Spinal cord (tissue), 10 donors: ENCODE measurements around the gene CDC42EP5. TPM values are rescaled to one million over a fixed set of nuclear protein-coding genes. Genes with fewer than 3 reads are reported as not detected.
"Not testable (repeated sequence)": the region's sequence is repeated elsewhere in the genome, so short reads cannot be mapped to it uniquely, and the experiment has no call there.

ENCODE experiments used
- DNase-seq, 6 donors: peaks; one replicate each; pipeline versions ENCODE4 v3.0.0 to v3.0.0-alpha.2; 2013 to 2015; ENCODE audit warnings: low spot score in 6 of 6, low read depth in 4 of 6
- H3K27ac ChIP-seq: one replicate; pipeline ENCODE4 v1.5.1; 2013; ENCODE audit warnings: low read depth, low read length, control low read depth
- H3K27me3 ChIP-seq: one replicate; pipeline ENCODE4 v1.6.1; 2013; ENCODE audit warnings: low read length; ENCODE audit not compliant: control insufficient read depth, insufficient read depth
- H3K36me3 ChIP-seq: one replicate; pipeline ENCODE4 v1.6.1; 2013; ENCODE audit warnings: low read length; ENCODE audit not compliant: control insufficient read depth, insufficient read depth
- H3K4me1 ChIP-seq: one replicate; pipeline ENCODE4 v1.6.1; 2013; ENCODE audit warnings: low read length; ENCODE audit not compliant: control insufficient read depth, insufficient read depth
- H3K4me3 ChIP-seq: one replicate; pipeline ENCODE4 v1.5.1; 2013; ENCODE audit warnings: low read depth, low read length, control low read depth
- H3K9me3 ChIP-seq: one replicate; pipeline ENCODE4 v1.6.1; 2013; ENCODE audit warnings: low read length; ENCODE audit not compliant: control insufficient read depth, insufficient read depth
- WGBS: methylation state at CpG from one replicate; pipeline ENCODE4 v1.1.5; 2013; ENCODE audit warnings: missing lambda C conversion rate; ENCODE audit not compliant: insufficient coverage; 5-methylcytosine and 5-hydroxymethylcytosine counted together
- polyA plus RNA-seq, 2 donors: library from polyadenylated mRNA; unstranded; fragments of 120-200 nt; gene quantifications; one replicate each; pipeline ENCODE4 v1.2.1, GENCODE V29; 2013; ENCODE audit not compliant: insufficient read length in 2 of 2
- total RNA-seq, 2 donors: library from RNA; depleted of rRNA in 1 of 2; stranded (reverse); fragments of 120-200 nt in 1 of 2; fragments of >200 nt in 1 of 2; gene quantifications; one replicate each; pipeline versions ENCODE4 v1.2.3 to v1.2.4, GENCODE V29; 2013 to 2014
- donor health status: healthy.

CDC42EP5 gene
- total and polyA plus RNA-seq, 4 donors = 6.5 to 42.5 (median 17.5) TPM

DNA sequence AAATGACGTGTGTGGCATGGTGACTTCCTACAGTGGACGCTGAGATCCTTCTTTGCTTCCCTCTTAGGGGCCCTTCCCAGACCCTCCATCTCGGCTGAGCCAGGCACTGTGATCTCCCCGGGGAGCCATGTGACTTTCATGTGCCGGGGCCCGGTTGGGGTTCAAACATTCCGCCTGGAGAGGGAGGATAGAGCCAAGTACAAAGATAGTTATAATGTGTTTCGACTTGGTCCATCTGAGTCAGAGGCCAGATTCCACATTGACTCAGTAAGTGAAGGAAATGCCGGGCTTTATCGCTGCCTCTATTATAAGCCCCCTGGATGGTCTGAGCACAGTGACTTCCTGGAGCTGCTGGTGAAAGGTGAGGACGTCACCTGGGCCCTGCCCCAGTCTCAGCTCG, 34.7 kb upstream of the CDC42EP5 start:
- WGBS = 78% methylated on average over 8 of the region's 12 CpGs
- no peak for DNase-seq
- H3K27me3 ChIP-seq = no peaks in the 10 kb centered on the region
- H3K4me1 ChIP-seq = no peaks in the 10 kb centered on the region
- H3K4me3 ChIP-seq = no peak overlapping the region
- H3K36me3 ChIP-seq = no peaks in the 10 kb centered on the region
- no peak overlapping the region for H3K27ac ChIP-seq
- H3K9me3 ChIP-seq = no peaks in the 10 kb centered on the region

DNA sequence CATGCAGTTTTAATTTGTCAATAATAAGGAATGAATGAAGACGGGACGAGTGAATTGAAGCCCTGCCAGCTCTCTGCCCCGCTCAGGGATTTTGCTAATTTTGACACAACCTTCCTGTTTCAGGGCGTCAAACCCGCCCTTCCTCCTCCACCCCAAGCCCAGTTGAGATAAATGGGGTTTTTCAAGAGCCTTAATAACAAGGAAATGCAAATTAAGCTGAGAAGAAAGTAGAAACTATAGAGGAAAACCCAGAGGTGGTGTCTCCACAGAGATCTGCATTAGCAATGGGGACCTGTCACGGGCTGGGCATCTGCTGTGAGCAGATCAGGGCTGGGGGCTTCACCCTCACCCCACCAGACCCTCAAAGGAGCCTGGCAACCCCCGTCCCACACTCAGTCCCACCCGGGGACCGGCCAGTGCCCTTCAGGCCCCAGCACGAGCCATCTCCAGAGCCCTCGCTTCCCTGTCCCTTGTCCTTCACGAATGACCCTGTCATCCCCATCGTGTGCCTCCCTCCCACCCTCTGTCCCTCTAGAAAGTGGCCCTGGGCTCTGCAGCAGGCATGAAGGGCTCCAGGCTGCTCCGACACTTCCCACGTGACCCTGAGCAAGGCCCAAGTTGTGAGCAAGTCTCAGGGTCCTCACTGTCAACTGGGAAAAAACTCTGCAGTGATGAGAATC, 34.1 kb upstream of the CDC42EP5 start:
- not testable (repeated sequence) for DNase-seq, H3K27me3 ChIP-seq, H3K36me3 ChIP-seq, H3K4me3 ChIP-seq, H3K27ac ChIP-seq, H3K4me1 ChIP-seq, H3K9me3 ChIP-seq
- 68% methylated on average over 4 of the region's 15 CpGs for WGBS

DNA sequence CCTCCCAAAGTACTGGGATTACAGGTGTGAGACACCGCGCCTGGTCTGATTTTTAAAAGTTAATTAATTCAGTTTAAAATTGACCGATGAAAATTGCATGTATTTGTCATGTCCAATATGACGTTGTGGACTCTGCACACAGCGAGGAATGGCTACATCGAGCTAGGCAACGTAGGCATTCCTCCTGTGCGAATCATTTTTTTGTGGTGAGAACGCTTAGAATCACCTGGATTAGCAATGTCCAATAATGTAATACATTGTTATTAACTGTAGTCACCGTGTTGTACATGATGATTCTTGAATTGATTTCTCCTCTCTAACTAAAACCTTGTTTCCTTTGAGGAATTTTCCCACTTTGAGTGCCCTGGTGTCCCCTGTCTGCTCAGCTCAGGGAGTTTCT, 33.0 kb upstream of the CDC42EP5 start:
- no peaks in the 10 kb centered on the region for H3K4me1 ChIP-seq
- no peak for DNase-seq
- H3K9me3 ChIP-seq = no peaks in the 10 kb centered on the region
- H3K4me3 ChIP-seq = no peak overlapping the region
- no peaks in the 10 kb centered on the region for H3K36me3 ChIP-seq
- H3K27ac ChIP-seq = no peak overlapping the region
- no peaks in the 10 kb centered on the region for H3K27me3 ChIP-seq
- 74% methylated on average over 7 of the region's 10 CpGs for WGBS

DNA sequence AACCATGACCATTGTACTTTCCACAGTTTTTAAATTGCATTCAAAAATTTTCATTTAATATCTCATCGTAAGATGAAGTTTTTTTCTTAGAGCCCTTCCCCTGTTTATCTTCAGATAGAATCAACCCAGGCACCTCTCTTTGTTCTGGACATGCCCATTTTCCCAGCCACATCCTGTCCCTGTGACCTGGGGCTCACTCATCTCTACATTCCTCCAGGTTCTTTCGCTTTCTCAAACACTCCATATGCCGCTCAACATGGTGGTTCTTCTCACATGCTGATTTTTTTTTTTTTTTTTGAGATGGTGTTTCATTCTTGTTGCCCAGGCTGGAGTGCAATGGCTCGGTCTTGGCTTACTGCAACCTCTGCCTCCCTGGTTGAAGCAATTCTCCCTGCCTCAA, 32.4 kb upstream of the CDC42EP5 start:
- H3K9me3 ChIP-seq, H3K4me1 ChIP-seq, H3K27me3 ChIP-seq, H3K36me3 ChIP-seq, H3K27ac ChIP-seq, DNase-seq, H3K4me3 ChIP-seq: not testable (repeated sequence)
- 100% methylated on average over 1 of the region's 4 CpGs for WGBS

DNA sequence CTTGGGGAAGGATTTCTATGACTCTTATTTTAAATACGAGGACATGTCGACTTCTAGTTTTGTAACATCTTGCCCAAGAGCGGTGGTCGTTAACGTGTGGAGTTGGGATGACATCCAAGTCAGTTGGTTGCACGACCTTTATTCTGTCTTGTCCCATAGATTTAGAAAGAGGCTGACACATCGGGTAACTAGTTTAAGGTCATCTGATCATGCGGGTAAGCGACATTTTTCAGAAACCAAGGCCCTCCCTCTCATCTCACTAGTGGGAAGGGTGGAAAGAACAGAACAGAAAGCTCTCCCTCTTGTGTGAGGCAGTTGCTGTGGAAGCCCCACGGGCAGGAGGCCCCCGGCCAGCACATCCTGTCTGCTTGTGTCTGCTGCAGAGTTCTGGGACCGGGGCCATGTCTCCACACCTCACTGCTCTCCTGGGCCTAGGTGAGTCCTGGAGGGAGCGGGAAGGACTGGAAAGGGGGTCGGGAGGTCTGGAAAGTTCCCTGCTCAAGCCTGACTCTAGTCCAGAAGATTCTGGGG, 29.5 kb upstream of the CDC42EP5 start, which contains the start of gene LAIR2:
Gene LAIR2 (plus strand): TSS at position 314 of the 531 bp plus-strand sequence. CDS start 88 bp downstream, at position 402.
- Histone ChIP-seq H3K4me1 (no peaks in the 10 kb centered on the region), H3K27me3 (no peaks in the 10 kb centered on the region), H3K9me3 (no peaks in the 10 kb centered on the region), H3K4me3 (no peak within 1 kb of the TSS), H3K36me3 (no peaks in the 10 kb centered on the region), H3K27ac (no peak within 1 kb of the TSS)
- no peak for DNase-seq
- WGBS = 62% methylated on average over 7 of the region's 14 CpGs

DNA sequence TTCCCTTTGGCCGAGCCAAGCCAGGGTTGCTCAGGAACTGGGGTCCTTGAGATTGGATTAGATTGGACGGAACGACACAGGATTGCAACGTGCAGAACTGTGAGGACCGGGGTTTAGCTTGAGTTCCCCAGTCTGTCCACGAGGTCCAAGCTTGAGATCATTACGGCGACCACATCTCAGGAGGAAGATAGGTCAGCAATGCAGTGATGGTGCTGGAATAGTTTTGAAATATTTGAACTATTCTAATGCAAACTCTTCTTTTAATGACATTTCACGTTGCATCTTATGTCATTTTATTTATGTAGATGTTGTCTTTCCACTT, 25.3 kb upstream of the CDC42EP5 start:
- not testable (repeated sequence) for H3K4me3 ChIP-seq, H3K27me3 ChIP-seq, H3K27ac ChIP-seq, DNase-seq, H3K4me1 ChIP-seq, H3K9me3 ChIP-seq, H3K36me3 ChIP-seq
- WGBS = 82% methylated on average over 5 of the region's 9 CpGs

DNA sequence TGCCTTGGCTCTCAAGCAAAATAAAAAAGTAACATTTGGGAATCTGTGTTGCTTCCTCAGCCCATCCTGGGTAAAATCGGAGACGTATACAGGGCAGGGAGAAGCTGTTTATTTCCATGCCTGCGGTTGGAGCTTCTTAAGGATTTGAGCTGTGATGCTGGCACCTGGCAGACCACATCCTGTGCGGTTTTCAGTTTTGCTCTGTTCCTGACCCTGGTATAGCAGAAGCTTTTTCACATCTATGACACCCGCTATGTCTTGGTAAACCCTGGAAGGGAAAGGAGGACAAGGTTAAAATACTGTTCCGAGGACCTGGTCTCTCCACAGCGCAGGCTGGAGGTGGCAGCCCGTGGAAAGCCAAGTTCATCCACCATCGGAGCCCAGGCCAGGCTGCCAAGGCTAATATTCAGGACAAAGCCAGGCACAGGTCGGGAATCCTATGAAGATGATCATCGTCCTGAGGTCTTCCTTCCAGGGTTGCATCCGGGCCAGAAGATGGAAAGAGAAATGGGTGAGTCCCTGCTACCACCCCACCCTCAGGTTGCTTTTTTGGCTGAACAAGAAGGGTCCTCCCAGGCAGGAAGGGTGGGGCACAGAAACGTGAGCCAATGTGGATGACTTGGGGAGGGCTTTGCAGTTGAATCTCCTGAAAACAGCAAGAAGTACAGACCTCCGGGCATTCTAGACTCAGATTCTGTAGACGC, 24.8 kb upstream of the CDC42EP5 start:
- H3K4me3 ChIP-seq, H3K9me3 ChIP-seq, H3K36me3 ChIP-seq, H3K27me3 ChIP-seq, DNase-seq, H3K27ac ChIP-seq, H3K4me1 ChIP-seq: not testable (repeated sequence)
- 79% methylated on average over 2 of the region's 15 CpGs for WGBS

DNA sequence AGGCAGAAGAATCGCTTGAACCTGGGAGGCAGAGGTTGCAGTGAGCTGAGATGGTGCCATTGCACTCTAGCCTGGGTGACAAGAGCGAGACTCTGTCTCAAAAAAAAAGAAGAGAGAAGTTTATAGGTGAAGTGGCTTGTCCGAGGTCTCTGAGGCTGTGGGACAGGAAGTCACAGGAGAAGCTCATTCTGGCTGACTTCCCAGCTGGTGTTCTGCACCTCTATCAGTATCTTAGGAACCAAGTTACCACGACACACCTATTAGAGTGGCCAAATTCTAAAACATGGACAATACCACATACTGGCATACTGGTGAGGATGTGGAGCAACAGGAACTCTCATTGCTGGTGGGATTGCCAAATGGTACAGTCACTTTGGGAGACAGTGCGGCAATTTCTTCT, 22.2 kb upstream of the CDC42EP5 start:
- not testable (repeated sequence) for DNase-seq, H3K27ac ChIP-seq, H3K4me1 ChIP-seq, H3K4me3 ChIP-seq, H3K36me3 ChIP-seq, H3K9me3 ChIP-seq, H3K27me3 ChIP-seq
- 100% methylated on average over 1 of the region's 5 CpGs for WGBS

DNA sequence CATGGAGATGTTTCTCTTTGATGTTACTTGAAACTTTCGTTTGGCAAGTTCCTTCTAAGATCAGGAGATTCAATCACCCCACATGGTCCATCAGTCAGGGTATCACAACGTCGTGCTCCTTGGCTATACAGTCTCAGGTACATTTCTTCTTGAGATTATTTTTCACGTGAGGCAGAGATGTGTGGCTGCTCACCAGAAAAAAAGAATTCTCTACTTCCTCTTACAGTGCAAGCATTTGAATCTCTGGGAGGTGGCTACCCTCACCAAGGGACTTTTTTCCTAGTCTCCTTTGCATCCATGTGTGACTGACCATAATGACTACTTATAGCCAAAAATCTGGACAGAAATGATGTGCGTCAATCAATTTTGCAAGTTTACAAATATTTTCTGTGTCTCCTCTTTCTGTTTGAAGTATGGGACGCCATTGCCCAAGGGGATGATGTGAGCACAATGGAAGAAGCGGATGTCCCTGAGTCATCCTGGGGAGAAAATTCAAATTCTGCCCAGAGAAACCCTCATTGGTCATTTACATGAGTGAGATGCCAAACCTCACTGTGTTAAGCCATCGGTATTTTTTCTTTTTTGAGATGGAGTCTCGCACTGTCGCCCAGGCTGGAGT, 21.0 kb upstream of the CDC42EP5 start:
- no peak overlapping the region for H3K4me3 ChIP-seq
- H3K4me1 ChIP-seq = no peaks in the 10 kb centered on the region
- H3K36me3 ChIP-seq = no peaks in the 10 kb centered on the region
- DNase-seq = no peak
- H3K27ac ChIP-seq = no peak overlapping the region
- H3K9me3 ChIP-seq = no peaks in the 10 kb centered on the region
- H3K27me3 ChIP-seq = peaks cover 3% of the 10 kb centered on the region
- WGBS = 65% methylated on average over 5 of the region's 10 CpGs

DNA sequence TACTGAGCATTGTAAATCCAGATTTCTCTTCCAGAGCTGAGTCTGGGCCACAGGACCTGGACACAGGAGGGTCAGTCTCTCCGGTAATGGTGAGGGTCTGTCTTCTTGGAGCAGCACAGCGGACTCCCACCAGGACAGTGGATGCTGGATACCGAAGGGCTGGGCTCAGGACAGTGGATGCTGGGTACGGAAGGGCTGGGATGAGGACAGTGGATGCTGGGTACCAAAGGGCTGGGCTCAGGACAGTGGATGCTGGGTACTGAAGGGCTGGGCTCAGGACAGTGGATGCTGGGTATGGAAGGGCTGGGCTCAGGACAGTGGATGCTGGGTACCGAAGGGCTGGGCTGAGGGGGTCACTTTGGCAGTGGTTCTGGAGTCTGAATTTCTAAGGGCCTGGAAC, 20.0 kb upstream of the CDC42EP5 start:
- H3K9me3 ChIP-seq, H3K4me3 ChIP-seq, H3K36me3 ChIP-seq, H3K27ac ChIP-seq, DNase-seq, H3K27me3 ChIP-seq, H3K4me1 ChIP-seq: not testable (repeated sequence)
- WGBS = 80% methylated on average over 4 of the region's 5 CpGs
